ENCODE data around the gene ITIH1. TPM values are rescaled to one million over a fixed set of nuclear protein-coding genes. Genes with fewer than 3 reads are reported as not detected.

ITIH1 gene
- polyA plus RNA-seq, 1 donor from 2014 or later = not detected

DNA sequence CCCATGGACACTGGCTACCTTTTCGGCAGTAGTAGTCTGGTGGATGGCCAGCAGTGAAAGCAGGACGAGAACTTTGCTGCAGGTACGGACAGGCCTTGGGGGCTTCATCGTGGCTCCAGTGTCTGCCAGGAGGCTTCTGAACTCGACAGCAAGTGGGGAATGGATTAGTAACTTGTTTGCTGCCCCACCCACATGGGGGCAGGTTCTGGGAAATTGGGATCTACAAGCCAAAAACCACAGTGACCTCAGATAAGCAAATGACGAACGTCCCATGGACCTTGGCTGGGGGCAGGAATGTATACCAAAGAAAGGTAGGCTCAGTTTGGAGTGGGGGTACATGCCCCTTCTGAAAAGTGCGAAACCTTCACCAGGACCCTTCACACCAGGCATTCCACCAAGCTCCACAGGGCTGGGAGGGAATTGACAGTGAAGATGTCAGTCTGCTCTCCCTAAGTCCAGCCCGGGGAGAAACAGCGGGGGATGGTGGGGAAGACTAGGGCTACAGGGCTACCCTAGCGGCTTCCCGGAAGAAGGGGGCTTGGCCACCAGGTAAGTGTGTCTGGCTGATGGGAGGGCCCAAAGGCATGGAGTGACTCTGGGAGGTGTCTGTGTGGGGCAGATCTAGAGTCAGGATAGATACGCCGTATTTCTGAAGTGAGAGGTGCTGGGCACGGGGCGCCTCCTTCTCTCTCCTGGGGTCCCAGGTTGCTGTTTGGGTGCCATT, 53.3 kb downstream of the ITIH1 start, which contains the start of gene ITIH4:
Gene ITIH4, minus strand, starts transcription at position 138 of the 724 bp plus-strand sequence. Its CDS starts 30 bp downstream, at position 108.
- H3K9ac ChIP-seq (ENCODE audit: low read length) = no peak within 1 kb of the TSS
- H3K4me3 ChIP-seq (ENCODE audit: low read length) = no peak within 1 kb of the TSS
- H2AFZ ChIP-seq (ENCODE audit: low read depth, low read length) = no peak within 1 kb of the TSS
- H3K9me2 ChIP-seq (ENCODE audit: insufficient read depth, low read length) = no peaks in the 10 kb centered on the region
- no peak within 1 kb of the TSS for H3K4me2 ChIP-seq (ENCODE audit: low read length)
- no peaks in the 10 kb centered on the region for H4K20me1 ChIP-seq (ENCODE audit: insufficient read depth)
- H3K27me3 ChIP-seq (ENCODE audit: insufficient read depth, low read depth, low read length) = no peaks in the 10 kb centered on the region
- no peaks in the 10 kb centered on the region for H3F3A ChIP-seq (ENCODE audit: insufficient read depth, low read length, poor library complexity, severe bottlenecking)
- TF ChIP-seq MXI1 (conservative IDR thresholded peaks at IDR 0.05; ENCODE audit: poor library complexity, severe bottlenecking) (no peak), SMC3 (conservative IDR thresholded peaks at IDR 0.05; ENCODE audit: poor library complexity) (no peak), RAD21 (conservative IDR thresholded peaks at IDR 0.05) (no peak), TAF1 (IDR thresholded peaks at IDR 0.05; ENCODE audit: low read depth) (no peak), EP300 (conservative IDR thresholded peaks at IDR 0.05; ENCODE audit: poor library complexity, severe bottlenecking) (no peak), EZH2 (IDR thresholded peaks at IDR 0.05; ENCODE audit: borderline replicate concordance, insufficient read depth, low read length, poor library complexity, severe bottlenecking) (no peak)
- TF ChIP-seq, protein P1, sequence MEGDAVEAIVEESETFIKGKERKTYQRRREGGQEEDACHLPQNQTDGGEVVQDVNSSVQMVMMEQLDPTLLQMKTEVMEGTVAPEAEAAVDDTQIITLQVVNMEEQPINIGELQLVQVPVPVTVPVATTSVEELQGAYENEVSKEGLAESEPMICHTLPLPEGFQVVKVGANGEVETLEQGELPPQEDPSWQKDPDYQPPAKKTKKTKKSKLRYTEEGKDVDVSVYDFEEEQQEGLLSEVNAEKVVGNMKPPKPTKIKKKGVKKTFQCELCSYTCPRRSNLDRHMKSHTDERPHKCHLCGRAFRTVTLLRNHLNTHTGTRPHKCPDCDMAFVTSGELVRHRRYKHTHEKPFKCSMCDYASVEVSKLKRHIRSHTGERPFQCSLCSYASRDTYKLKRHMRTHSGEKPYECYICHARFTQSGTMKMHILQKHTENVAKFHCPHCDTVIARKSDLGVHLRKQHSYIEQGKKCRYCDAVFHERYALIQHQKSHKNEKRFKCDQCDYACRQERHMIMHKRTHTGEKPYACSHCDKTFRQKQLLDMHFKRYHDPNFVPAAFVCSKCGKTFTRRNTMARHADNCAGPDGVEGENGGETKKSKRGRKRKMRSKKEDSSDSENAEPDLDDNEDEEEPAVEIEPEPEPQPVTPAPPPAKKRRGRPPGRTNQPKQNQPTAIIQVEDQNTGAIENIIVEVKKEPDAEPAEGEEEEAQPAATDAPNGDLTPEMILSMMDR (IDR thresholded peaks at IDR 0.05; ENCODE audit: poor library complexity, severe bottlenecking) = no peak
- TF ChIP-seq, protein P2, sequence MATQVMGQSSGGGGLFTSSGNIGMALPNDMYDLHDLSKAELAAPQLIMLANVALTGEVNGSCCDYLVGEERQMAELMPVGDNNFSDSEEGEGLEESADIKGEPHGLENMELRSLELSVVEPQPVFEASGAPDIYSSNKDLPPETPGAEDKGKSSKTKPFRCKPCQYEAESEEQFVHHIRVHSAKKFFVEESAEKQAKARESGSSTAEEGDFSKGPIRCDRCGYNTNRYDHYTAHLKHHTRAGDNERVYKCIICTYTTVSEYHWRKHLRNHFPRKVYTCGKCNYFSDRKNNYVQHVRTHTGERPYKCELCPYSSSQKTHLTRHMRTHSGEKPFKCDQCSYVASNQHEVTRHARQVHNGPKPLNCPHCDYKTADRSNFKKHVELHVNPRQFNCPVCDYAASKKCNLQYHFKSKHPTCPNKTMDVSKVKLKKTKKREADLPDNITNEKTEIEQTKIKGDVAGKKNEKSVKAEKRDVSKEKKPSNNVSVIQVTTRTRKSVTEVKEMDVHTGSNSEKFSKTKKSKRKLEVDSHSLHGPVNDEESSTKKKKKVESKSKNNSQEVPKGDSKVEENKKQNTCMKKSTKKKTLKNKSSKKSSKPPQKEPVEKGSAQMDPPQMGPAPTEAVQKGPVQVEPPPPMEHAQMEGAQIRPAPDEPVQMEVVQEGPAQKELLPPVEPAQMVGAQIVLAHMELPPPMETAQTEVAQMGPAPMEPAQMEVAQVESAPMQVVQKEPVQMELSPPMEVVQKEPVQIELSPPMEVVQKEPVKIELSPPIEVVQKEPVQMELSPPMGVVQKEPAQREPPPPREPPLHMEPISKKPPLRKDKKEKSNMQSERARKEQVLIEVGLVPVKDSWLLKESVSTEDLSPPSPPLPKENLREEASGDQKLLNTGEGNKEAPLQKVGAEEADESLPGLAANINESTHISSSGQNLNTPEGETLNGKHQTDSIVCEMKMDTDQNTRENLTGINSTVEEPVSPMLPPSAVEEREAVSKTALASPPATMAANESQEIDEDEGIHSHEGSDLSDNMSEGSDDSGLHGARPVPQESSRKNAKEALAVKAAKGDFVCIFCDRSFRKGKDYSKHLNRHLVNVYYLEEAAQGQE (IDR thresholded peaks at IDR 0.05; ENCODE audit: borderline replicate concordance) = no peak
- no peaks in the 10 kb centered on the region for H3K9me3 ChIP-seq (ENCODE audit: low read length)
- H3K36me3 ChIP-seq (ENCODE audit: insufficient read depth, low read length) = peaks cover 5% of the 10 kb centered on the region
- no peak within 1 kb of the TSS for H3K27ac ChIP-seq (ENCODE audit: low read length)
- no peaks in the 10 kb centered on the region for H3K79me2 ChIP-seq (replicated peaks; ENCODE audit: insufficient read depth, low read length)

DNA sequence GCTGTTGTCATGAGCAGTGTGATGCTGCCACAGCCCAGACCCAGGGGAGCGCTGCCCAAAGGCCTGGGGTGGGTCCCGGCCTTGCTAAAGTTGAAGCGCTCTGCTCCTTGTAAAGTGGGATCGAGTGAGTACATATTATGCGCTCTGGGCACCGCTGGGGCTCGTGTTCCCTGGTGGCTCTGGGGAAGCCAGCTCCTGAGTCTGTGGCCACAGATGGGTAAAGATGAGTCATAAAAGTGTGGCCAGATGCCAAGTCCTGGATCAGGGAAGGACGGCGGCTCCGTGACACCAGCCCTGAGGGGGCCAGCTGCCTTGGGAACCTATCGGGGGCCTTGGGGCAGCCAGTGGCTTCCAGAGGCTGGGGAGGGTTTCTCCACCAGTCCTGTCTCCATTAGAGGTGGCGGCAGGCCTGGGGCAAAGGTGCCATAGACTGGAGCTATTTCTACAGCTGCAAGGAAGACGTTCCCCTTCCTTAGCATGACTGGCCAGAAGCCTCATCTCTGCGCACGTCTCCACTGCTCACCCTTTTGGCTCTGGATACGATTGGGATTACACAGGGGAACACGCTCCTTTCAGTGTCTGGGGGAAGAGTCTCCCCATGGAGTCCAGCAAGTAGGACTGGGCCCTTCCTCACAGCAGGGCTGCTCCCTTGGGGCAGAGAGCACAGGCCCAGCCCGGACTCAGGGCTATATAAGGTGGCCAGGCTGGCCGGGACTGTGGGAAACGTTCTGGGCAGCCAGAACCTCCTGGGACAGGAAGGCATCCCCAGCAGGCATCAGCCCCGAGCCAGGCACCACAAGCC, 54.3 kb downstream of the ITIH1 start:
- Histone ChIP-seq H3K27me3 (ENCODE audit: insufficient read depth, low read depth, low read length) (no peaks in the 10 kb centered on the region), H4K20me1 (ENCODE audit: insufficient read depth) (no peaks in the 10 kb centered on the region), H3K4me2 (ENCODE audit: low read length) (no peak overlapping the region), H3F3A (ENCODE audit: insufficient read depth, low read length, poor library complexity, severe bottlenecking) (no peaks in the 10 kb centered on the region), H3K4me3 (ENCODE audit: low read length) (no peak overlapping the region), H3K9ac (ENCODE audit: low read length) (no peak overlapping the region), H3K36me3 (ENCODE audit: insufficient read depth, low read length) (peaks cover 5% of the 10 kb centered on the region), H3K9me3 (ENCODE audit: low read length) (no peaks in the 10 kb centered on the region), H3K27ac (ENCODE audit: low read length) (no peak overlapping the region), H3K9me2 (ENCODE audit: insufficient read depth, low read length) (no peaks in the 10 kb centered on the region), H3K79me2 (replicated peaks; ENCODE audit: insufficient read depth, low read length) (no peaks in the 10 kb centered on the region), H2AFZ (ENCODE audit: low read depth, low read length) (no peak overlapping the region)
- TF ChIP-seq, protein P1 (IDR thresholded peaks at IDR 0.05; ENCODE audit: poor library complexity, severe bottlenecking) = no peak
- TF ChIP-seq POLR2AphosphoS5 (IDR thresholded peaks at IDR 0.05) (no peak), EP300 (conservative IDR thresholded peaks at IDR 0.05; ENCODE audit: poor library complexity, severe bottlenecking) (no peak), MXI1 (conservative IDR thresholded peaks at IDR 0.05; ENCODE audit: poor library complexity, severe bottlenecking) (no peak), SMC3 (conservative IDR thresholded peaks at IDR 0.05; ENCODE audit: poor library complexity) (no peak), EZH2 (IDR thresholded peaks at IDR 0.05; ENCODE audit: borderline replicate concordance, insufficient read depth, low read length, poor library complexity, severe bottlenecking) (no peak), RAD21 (conservative IDR thresholded peaks at IDR 0.05) (no peak), TAF1 (IDR thresholded peaks at IDR 0.05; ENCODE audit: low read depth) (no peak)
- TF ChIP-seq, protein P2 (IDR thresholded peaks at IDR 0.05; ENCODE audit: borderline replicate concordance) = no peak
